K562 (cell line): ENCODE data around the gene SYTL5.

Experiments used
- HMGXB4 ChIP-seq: sonication (generic); formaldehyde crosslinking; IDR thresholded peaks from 2 replicates; pipeline ENCODE4 v1.8.1; 2023; ENCODE audit warnings: mild to moderate bottlenecking, missing genetic modification reagents
- SRSF1 ChIP-seq: fragments of 200-400 bp; formaldehyde crosslinking; IDR thresholded peaks from 2 replicates; pipeline ENCODE4 v1.6.1; 2017; ENCODE audit warnings: mild to moderate bottlenecking, low read depth, low read length, moderate library complexity
- ZNF668 ChIP-seq: fragments of 250-450 bp; sonication (Bioruptor Pico); IDR thresholded peaks from 2 replicates; pipeline ENCODE4 v1.8.0; 2022; ENCODE audit warnings: mild to moderate bottlenecking, inconsistent platforms

- TF ChIP-seq HMGXB4 (CRISPR knock-in tag) (no peak), ZNF668 (no peak), SRSF1 (no peak)
Measured at GRCh38 chrX:38004046-38004445, 2.3 kb upstream of the SYTL5 start.
